Endothelial cell (in vitro differentiated cells): ENCODE data around the gene ZNF8. TPM values are rescaled to one million over a fixed set of nuclear protein-coding genes. Genes with fewer than 3 reads are reported as not detected.

Experiments used
- DNase-seq: peaks from one replicate; pipeline ENCODE4 v3.0.0; 2021; ENCODE audit warnings: low spot score
- H3K27ac Mint-ChIP-seq: one replicate; pipeline ENCODE4 v1.8.0; 2021; ENCODE audit warnings: mixed read lengths, inconsistent platforms; ENCODE audit not compliant: unreplicated experiment
- H3K27me3 Mint-ChIP-seq: one replicate; pipeline ENCODE4 v1.8.0; 2021; ENCODE audit warnings: mild to moderate bottlenecking, moderate library complexity, mixed read lengths, inconsistent platforms; ENCODE audit not compliant: unreplicated experiment
- H3K36me3 Mint-ChIP-seq: one replicate; pipeline ENCODE4 v1.8.0; 2021; ENCODE audit warnings: mild to moderate bottlenecking, low read depth, mixed read lengths, inconsistent platforms; ENCODE audit not compliant: unreplicated experiment
- H3K4me1 Mint-ChIP-seq: one replicate; pipeline ENCODE4 v1.8.0; 2021; ENCODE audit warnings: mild to moderate bottlenecking, mixed read lengths, inconsistent platforms; ENCODE audit not compliant: unreplicated experiment
- H3K4me3 Mint-ChIP-seq: one replicate; pipeline ENCODE4 v1.8.0; 2021; ENCODE audit warnings: mild to moderate bottlenecking, mixed read lengths, inconsistent platforms; ENCODE audit not compliant: unreplicated experiment
- H3K9me3 Mint-ChIP-seq: one replicate; pipeline ENCODE4 v1.8.0; 2021; ENCODE audit warnings: mixed read lengths, inconsistent platforms; ENCODE audit not compliant: unreplicated experiment
- long read RNA-seq: library from polyadenylated mRNA; unstranded; transcript quantifications from one replicate; pipeline ENCODE4 v2.0.0, GENCODE V29; 2020; ENCODE audit not compliant: unreplicated experiment
- total RNA-seq: library from RNA; stranded (reverse); fragmentation: NEBNext Ultra II Directional; extraction: Animal tissue kit (Norgen Biotek cat#: 25700); gene quantifications from one replicate; pipeline ENCODE4 v1.2.1, GENCODE V29; 2021; ENCODE audit not compliant: unreplicated experiment
- TF ChIP-seq, protein P1 (sequence below): fragments of 200-600 bp; sonication (generic); IDR thresholded peaks from one replicate; pipeline ENCODE4 v1.5.0; 2021; ENCODE audit warnings: antibody characterized with exemption; ENCODE audit not compliant: unreplicated experiment

The ZNF8 gene
- total RNA-seq: 11.2 TPM
- long read RNA-seq, full-length matches to known transcripts: 5 of 5 reads
- long read RNA-seq, partial matches to known transcripts: 0 of 5 reads
- long read RNA-seq, other reads (novel, unspliced or antisense): 0 of 5 reads

- no peaks in the 10 kb centered on the region for H3K9me3 Mint-ChIP-seq
Observed at GRCh38 chr19:58278541-58279041, at the start of gene ZNF8. Gene ZNF8, plus strand, starts transcription at chr19:58278955. Its CDS starts 127 bp downstream, at chr19:58279082.

GRCh38 chr19:58229255-58229639, 49.5 kb upstream of the ZNF8 start:
- DNase-seq: peak; percentile 26
- peak overlapping the region; percentile 89 for H3K4me3 Mint-ChIP-seq
- peak overlapping the region; percentile 64 for H3K27ac Mint-ChIP-seq
- peaks cover 15% of the 10 kb centered on the region for H3K4me1 Mint-ChIP-seq
- TF ChIP-seq, protein P1, sequence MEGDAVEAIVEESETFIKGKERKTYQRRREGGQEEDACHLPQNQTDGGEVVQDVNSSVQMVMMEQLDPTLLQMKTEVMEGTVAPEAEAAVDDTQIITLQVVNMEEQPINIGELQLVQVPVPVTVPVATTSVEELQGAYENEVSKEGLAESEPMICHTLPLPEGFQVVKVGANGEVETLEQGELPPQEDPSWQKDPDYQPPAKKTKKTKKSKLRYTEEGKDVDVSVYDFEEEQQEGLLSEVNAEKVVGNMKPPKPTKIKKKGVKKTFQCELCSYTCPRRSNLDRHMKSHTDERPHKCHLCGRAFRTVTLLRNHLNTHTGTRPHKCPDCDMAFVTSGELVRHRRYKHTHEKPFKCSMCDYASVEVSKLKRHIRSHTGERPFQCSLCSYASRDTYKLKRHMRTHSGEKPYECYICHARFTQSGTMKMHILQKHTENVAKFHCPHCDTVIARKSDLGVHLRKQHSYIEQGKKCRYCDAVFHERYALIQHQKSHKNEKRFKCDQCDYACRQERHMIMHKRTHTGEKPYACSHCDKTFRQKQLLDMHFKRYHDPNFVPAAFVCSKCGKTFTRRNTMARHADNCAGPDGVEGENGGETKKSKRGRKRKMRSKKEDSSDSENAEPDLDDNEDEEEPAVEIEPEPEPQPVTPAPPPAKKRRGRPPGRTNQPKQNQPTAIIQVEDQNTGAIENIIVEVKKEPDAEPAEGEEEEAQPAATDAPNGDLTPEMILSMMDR: no peak
- H3K36me3 Mint-ChIP-seq: peaks cover 56% of the 10 kb centered on the region
- peaks cover 15% of the 10 kb centered on the region for H3K27me3 Mint-ChIP-seq
- no peaks in the 10 kb centered on the region for H3K9me3 Mint-ChIP-seq

More at GRCh38 chr19:58278541-58279041, at the start of gene ZNF8:
- peak; percentile 97 for DNase-seq
- Mint-ChIP-seq H3K4me3 (peak within 1 kb of the TSS; percentile 97), H3K4me1 (peaks cover 14% of the 10 kb centered on the region), H3K36me3 (peaks cover 23% of the 10 kb centered on the region), H3K27me3 (peaks cover 11% of the 10 kb centered on the region), H3K27ac (peak within 1 kb of the TSS; percentile 85)
- TF ChIP-seq, protein P1: no peak

DNA sequence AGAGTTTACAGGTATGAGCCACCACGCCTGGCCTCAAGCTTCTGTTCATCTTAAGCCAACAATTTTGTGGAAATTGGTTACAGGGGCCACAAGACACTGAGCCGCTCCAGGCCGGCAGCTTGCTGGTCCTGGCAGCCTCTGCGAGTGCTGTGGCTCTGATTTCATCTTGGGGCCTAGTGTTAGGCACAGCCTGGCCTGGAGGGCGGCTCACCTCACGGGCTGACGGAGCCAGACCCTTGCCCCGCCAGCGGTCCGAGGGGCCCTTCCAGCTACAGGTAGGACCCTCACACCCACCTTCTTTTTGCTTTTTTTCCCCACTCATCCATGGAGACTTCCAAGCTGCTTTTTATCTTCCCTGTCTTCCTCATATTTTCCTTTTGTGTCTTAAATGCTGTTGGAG, 41.4 kb upstream of the ZNF8 start:
- Mint-ChIP-seq H3K36me3 (peaks cover 64% of the 10 kb centered on the region), H3K4me3 (peak overlapping the region; percentile 51), H3K27me3 (peaks cover 1% of the 10 kb centered on the region), H3K9me3 (no peaks in the 10 kb centered on the region), H3K27ac (no peak overlapping the region), H3K4me1 (no peaks in the 10 kb centered on the region)
- no peak for DNase-seq
- TF ChIP-seq, protein P1: no peak

DNA sequence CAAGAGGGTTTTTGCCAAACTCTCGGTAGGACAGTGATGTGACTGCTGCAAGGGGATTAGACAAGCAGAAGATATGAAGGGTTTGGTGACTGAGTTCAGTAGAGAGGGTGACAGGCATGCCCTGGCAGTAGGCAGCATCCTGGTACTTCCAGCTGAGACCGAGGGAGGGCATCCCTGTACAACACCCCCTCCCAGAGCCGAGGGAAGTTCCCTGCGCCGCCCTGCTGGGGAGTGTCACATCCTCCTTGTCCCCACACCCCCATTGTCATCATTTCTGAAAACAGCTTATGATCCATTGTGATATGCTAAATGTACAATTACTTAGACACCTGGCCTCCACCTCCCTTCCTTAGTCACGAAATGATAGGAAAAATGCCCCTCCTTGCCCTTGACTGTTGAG, 35.4 kb upstream of the ZNF8 start:
- TF ChIP-seq, protein P1: no peak
- Mint-ChIP-seq H3K9me3 (peaks cover 2% of the 10 kb centered on the region), H3K4me1 (no peaks in the 10 kb centered on the region), H3K27ac (peak overlapping the region; percentile 31), H3K4me3 (peak overlapping the region; percentile 86), H3K36me3 (peaks cover 84% of the 10 kb centered on the region), H3K27me3 (peaks cover 8% of the 10 kb centered on the region)
- no peak for DNase-seq

DNA sequence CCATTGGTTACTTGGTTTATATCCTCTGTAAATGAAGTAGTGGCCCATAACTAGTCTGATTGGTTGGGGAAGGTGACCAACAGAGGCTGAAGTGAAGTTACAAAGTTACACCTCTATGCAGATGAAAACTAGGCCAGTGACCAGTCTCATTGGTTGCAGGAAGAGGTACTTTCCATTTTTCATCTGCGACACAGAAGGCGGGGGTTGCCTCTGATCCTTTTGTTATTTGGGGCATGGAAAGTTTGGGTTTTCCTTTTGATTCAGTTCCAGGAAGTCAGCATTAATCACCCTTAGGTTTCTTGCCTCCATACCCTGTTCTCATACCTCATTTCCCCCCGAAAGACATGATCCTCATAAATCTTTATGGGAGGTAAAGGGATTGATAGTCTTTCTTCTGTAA, 29.9 kb upstream of the ZNF8 start:
- TF ChIP-seq, protein P1: no peak
- H3K4me3 Mint-ChIP-seq: peak overlapping the region; percentile 85
- H3K36me3 Mint-ChIP-seq: peaks cover 97% of the 10 kb centered on the region
- peaks cover 18% of the 10 kb centered on the region for H3K9me3 Mint-ChIP-seq
- no peaks in the 10 kb centered on the region for H3K4me1 Mint-ChIP-seq
- H3K27ac Mint-ChIP-seq: no peak overlapping the region
- no peak for DNase-seq
- H3K27me3 Mint-ChIP-seq: no peaks in the 10 kb centered on the region
